Sigmoid colon (tissue), 7 donors: ENCODE results near the gene FBXO17. TPM values are rescaled to one million over a fixed set of nuclear protein-coding genes. Genes with fewer than 3 reads are reported as not detected.
A peak's percentile ranks its signal among the peaks of the same experiment; 100 is the strongest.

Source experiments
- DNase-seq: peaks from one replicate; pipeline ENCODE4 v3.0.0-alpha.2; 2019
- H3K27ac ChIP-seq, 4 donors: fragments of 200-600 bp; sonication (generic); one replicate each; pipeline ENCODE4 v1.5.1; 2016 to 2019; ENCODE audit warnings: mild to moderate bottlenecking in 1 of 4
- H3K27me3 ChIP-seq, 3 donors: fragments of 200-600 bp; sonication (generic); one replicate each; pipeline ENCODE4 v1.5.1; 2019; ENCODE audit warnings: mild to moderate bottlenecking in 1 of 3
- H3K36me3 ChIP-seq, 4 donors: fragments of 200-600 bp; sonication (generic); one replicate each; pipeline ENCODE4 v1.5.1; 2016 to 2019
- H3K4me1 ChIP-seq, 4 donors: fragments of 200-600 bp; sonication (generic); one replicate each; pipeline ENCODE4 v1.5.1; 2017 to 2019
- H3K4me3 ChIP-seq, 4 donors: fragments of 200-600 bp; sonication (generic); one replicate each; pipeline ENCODE4 v1.5.1; 2017 to 2019; ENCODE audit warnings: mild to moderate bottlenecking in 2 of 4, moderate library complexity in 1 of 4
- H3K9me3 ChIP-seq, 4 donors: fragments of 200-600 bp in 3 of 4; sonication (generic) in 3 of 4; one replicate each; pipeline versions ENCODE4 v1.5.1 to v1.6.1; 2013 to 2019
- EP300 ChIP-seq, 4 donors: sonication (generic); formaldehyde crosslinking; IDR thresholded peaks; one replicate each; pipeline ENCODE4 v1.6.1; 2017; ENCODE audit warnings: antibody characterized with exemption in 4 of 4
- POLR2A ChIP-seq, 2 donors: fragments of 450-650 bp; IDR thresholded peaks; one replicate each; pipeline ENCODE4 v1.6.1; 2016; ENCODE audit warnings: antibody characterized with exemption in 2 of 2, mild to moderate bottlenecking in 2 of 2, moderate library complexity in 2 of 2
- POLR2AphosphoS5 ChIP-seq, 4 donors: sonication (generic); formaldehyde crosslinking; IDR thresholded peaks; one replicate each; pipeline ENCODE4 v1.6.1; 2017; ENCODE audit warnings: antibody characterized with exemption in 4 of 4
- WGBS, 2 donors: extraction: QIAGEN DNeasy Blood & Tissue Kit; methylation state at CpG; one replicate each; pipeline ENCODE4 v1.1.7; 2013; 5-methylcytosine and 5-hydroxymethylcytosine counted together
- intact Hi-C: fragments of 100-400 bp; cut with DNase I; formaldehyde crosslinking; loops from one replicate; pipeline ENCODE4 v1.15.1; 2023
- polyA plus RNA-seq, 3 donors: library from polyadenylated mRNA; stranded (reverse); fragments of 200-250 nt; gene quantifications; one replicate each; pipeline ENCODE4 v1.2.3, GENCODE V29; 2013
- total RNA-seq, 4 donors: library from RNA; depleted of rRNA; stranded (reverse); fragments of >200 nt; gene quantifications; one replicate each; pipeline ENCODE4 v1.1.0, GENCODE V29; 2016
- TF ChIP-seq, protein P1 (sequence below), 4 experiments: fragments of 450-650 bp in 3 of 4; fragments of 200-600 bp in 1 of 4; IDR thresholded peaks; one replicate each; pipeline ENCODE4 v1.5.1; 2016 to 2019; ENCODE audit warnings: antibody characterized with exemption in 4 of 4, mild to moderate bottlenecking in 3 of 4, moderate library complexity in 2 of 4
- donor health status: healthy with polysubstance abuse.
- donor health status: Bipolar disorder and iron deficiency.
- donor health status: healthy.

The FBXO17 gene
- total and polyA plus RNA-seq, 7 donors = 1.6 to 28.6 (median 20.3) TPM

DNA sequence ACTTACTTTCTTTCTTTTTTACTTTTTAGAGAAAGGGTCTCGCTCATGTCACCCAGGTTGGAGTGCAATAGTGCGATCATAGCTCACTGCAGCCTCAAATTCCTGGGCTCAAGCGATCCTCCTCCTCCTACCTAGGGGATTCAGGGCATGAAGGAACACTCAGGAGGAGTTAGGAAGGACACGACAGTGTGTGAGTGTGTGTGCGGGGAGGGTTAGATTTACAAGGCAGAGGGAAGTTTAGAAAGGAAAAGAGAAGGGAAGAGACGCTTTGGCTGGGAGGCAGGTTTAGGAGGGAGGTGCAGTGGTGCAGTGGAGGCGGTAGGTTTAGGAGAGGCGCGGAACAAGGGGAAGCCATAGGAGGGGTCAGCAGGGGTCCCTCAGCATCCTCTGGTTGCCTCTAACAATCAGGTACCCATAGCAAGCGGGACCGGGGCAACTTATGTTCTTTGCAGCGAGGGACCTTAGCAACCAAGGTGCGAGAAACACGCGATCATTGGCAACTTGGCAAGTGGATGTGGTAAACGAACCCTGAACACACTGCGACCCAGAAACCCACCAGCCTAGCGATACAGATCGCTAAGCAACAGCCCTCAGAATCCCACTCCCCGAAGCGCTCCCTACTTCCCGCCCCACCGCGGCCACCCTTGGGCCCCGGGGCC lies 76.6 kb downstream of the FBXO17 start:
- DNase-seq = no peak
- TF ChIP-seq POLR2A (IDR thresholded peaks at IDR 0.05) (no peak), POLR2AphosphoS5 (IDR thresholded peaks at IDR 0.05) (no peak), EP300 (IDR thresholded peaks at IDR 0.05) (no peak)
- TF ChIP-seq, protein P1, sequence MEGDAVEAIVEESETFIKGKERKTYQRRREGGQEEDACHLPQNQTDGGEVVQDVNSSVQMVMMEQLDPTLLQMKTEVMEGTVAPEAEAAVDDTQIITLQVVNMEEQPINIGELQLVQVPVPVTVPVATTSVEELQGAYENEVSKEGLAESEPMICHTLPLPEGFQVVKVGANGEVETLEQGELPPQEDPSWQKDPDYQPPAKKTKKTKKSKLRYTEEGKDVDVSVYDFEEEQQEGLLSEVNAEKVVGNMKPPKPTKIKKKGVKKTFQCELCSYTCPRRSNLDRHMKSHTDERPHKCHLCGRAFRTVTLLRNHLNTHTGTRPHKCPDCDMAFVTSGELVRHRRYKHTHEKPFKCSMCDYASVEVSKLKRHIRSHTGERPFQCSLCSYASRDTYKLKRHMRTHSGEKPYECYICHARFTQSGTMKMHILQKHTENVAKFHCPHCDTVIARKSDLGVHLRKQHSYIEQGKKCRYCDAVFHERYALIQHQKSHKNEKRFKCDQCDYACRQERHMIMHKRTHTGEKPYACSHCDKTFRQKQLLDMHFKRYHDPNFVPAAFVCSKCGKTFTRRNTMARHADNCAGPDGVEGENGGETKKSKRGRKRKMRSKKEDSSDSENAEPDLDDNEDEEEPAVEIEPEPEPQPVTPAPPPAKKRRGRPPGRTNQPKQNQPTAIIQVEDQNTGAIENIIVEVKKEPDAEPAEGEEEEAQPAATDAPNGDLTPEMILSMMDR (IDR thresholded peaks at IDR 0.05) = no peak
- 8 to 10% methylated on average over 25 of the region's 25 CpGs for WGBS, 2 donors
- intact Hi-C loops = loop anchor here (1.0 to 5.0 kb wide), 2 partner anchors 47 to 252 kb away; partner anchors contain the start of gene ACTN4
- H3K4me1 ChIP-seq = peaks cover 0 to 51% (median 37%) of the 10 kb centered on the region in 4 donors
- H3K27ac ChIP-seq = peak overlapping the region; percentile 85 to 95 (median 92)
- no peaks in the 10 kb centered on the region for H3K36me3 ChIP-seq
- no peaks in the 10 kb centered on the region for H3K9me3 ChIP-seq
- peak overlapping the region; percentile 58 to 90 (median 66) for H3K4me3 ChIP-seq
- H3K27me3 ChIP-seq = no peaks in the 10 kb centered on the region

DNA sequence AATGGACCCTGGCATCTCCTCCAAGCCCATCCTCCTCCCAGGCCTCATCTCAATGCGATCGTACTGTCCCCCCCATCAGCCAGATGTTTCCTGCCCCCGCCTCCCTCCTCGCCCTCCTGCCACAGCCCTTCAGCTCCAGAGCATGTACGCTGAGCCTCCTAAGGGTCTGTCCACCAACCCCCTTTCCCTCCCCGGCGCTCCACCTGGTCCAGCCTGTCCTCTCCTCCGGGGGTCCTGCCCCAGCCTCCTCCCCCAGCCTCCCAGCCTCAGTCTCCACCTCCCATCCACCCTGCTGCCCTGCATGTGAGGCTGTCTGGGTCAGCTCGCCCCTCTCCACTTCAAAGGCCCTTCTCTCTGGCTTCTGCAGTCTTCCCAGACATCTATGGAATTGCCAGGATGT lies 80.6 kb downstream of the FBXO17 start:
- Histone ChIP-seq H3K27me3 (no peaks in the 10 kb centered on the region), H3K9me3 (no peaks in the 10 kb centered on the region), H3K4me1 (peaks cover 0 to 44% (median 28%) of the 10 kb centered on the region in 4 donors), H3K4me3 (no peak overlapping the region), H3K27ac (no peak overlapping the region), H3K36me3 (peaks cover 0 to 24% (median 5%) of the 10 kb centered on the region in 4 donors)
- intact Hi-C loops = loop anchor here (5.0 kb wide), 1 partner anchor 248 kb away; the partner anchor contains the start of gene ACTN4
- no peak for TF ChIP-seq EP300 (IDR thresholded peaks at IDR 0.05)
- TF ChIP-seq, protein P1 (IDR thresholded peaks at IDR 0.05) = no peak
- no peak for TF ChIP-seq POLR2A (IDR thresholded peaks at IDR 0.05)
- TF ChIP-seq POLR2AphosphoS5 (IDR thresholded peaks at IDR 0.05) = no peak
- WGBS, 2 donors = 68 to 88% methylated on average over 9 of the region's 9 CpGs
- no peak for DNase-seq

DNA sequence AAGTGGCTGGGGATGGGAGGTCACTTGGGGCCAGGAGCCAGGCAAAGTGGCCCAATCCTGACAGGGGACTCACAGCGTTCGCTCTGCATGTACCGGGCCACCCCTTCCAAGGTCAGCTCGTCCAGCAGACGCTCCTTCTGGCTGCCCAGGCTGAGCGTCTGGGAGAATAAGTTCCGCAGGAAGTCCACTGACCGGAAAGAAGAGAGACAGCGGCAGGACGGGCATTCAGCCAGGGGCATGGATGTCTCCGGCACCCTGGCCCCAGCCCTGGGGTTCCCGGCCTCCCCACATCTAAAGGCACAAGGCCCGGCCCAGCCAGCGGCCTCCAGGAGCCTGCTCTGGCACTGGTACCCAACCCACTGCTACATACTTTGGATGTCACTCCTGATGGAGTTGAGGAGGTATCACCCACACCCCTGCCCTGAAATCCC lies 82.2 kb downstream of the FBXO17 start:
- peaks cover 0 to 39% (median 22%) of the 10 kb centered on the region in 4 donors for H3K4me1 ChIP-seq
- DNase-seq = no peak
- H3K4me3 ChIP-seq = no peak overlapping the region
- no peaks in the 10 kb centered on the region for H3K9me3 ChIP-seq
- H3K36me3 ChIP-seq = peaks cover 10 to 41% (median 19%) of the 10 kb centered on the region in 4 donors
- intact Hi-C loops = no loop called here
- TF ChIP-seq, protein P1 (IDR thresholded peaks at IDR 0.05) = no peak
- TF ChIP-seq EP300 (IDR thresholded peaks at IDR 0.05) = no peak
- TF ChIP-seq POLR2AphosphoS5 (IDR thresholded peaks at IDR 0.05) = no peak
- TF ChIP-seq POLR2A (IDR thresholded peaks at IDR 0.05) = no peak
- no peaks in the 10 kb centered on the region for H3K27me3 ChIP-seq
- 92 to 96% methylated on average over 14 of the region's 14 CpGs for WGBS, 2 donors
- H3K27ac ChIP-seq = no peak overlapping the region

DNA sequence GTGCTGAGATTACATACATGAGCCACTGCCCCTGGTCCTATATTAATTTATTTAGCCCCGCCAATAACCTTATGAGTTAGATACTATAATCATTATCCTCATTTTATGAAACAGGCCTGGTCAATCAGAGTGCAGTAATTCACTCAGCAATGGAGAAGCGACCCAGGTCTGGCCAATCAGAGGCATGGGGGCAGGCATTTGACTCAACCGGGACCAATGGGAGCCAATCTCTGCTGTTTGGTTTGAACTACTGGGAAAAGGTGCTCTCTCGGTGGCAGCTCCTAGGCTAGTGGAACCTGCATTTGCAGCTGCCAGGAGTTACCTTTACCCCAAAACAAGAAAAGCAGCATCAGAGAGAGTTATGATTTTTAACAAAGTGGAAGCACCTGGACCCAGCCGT lies 82.7 kb downstream of the FBXO17 start:
- peaks cover 10 to 46% (median 21%) of the 10 kb centered on the region in 4 donors for H3K36me3 ChIP-seq
- H3K4me1 ChIP-seq = peaks cover 0 to 34% (median 17%) of the 10 kb centered on the region in 4 donors
- TF ChIP-seq POLR2AphosphoS5 (IDR thresholded peaks at IDR 0.05) (no peak), EP300 (IDR thresholded peaks at IDR 0.05) (no peak), POLR2A (IDR thresholded peaks at IDR 0.05) (no peak)
- TF ChIP-seq, protein P1 (IDR thresholded peaks at IDR 0.05) = no peak
- intact Hi-C loops = no loop called here
- no peaks in the 10 kb centered on the region for H3K9me3 ChIP-seq
- DNase-seq = no peak
- no peaks in the 10 kb centered on the region for H3K27me3 ChIP-seq
- WGBS, 2 donors = 84 to 88% methylated on average over 5 of the region's 5 CpGs
- no peak overlapping the region for H3K4me3 ChIP-seq
- no peak overlapping the region for H3K27ac ChIP-seq
